GM19043 (cell line): ENCODE results near the gene TMC5.

ENCODE experiments used
- ATAC-seq: cut with Tn5 transposase; IDR thresholded peaks from one replicate; pipeline ENCODE4 v1.9.1; 2021; ENCODE audit warnings: low read depth; ENCODE audit not compliant: unreplicated experiment

Gene TMC5

GRCh38 chr16:19458722-19459379, 41.2 kb downstream of the TMC5 start:
- no peak for ATAC-seq

DNA sequence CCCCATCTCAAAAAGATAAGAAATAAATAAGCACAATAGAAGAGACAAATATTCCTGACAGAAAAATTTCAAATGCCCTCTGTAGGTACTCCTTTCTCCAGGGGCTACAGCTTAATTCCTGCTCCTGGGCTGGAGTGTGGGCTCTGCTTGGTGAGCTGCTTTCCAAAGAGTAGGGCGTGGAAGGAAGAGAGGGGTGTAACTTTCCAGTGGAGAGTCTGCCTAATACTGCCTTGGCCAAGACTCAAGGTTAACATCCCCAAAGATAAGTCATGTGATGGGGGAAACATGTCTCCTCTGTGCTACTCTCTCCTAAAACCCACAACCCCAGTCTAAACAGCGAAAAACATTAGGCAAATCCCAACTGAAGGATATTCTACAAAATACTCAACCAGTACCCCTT, 42.7 kb downstream of the TMC5 start:
- no peak for ATAC-seq

DNA sequence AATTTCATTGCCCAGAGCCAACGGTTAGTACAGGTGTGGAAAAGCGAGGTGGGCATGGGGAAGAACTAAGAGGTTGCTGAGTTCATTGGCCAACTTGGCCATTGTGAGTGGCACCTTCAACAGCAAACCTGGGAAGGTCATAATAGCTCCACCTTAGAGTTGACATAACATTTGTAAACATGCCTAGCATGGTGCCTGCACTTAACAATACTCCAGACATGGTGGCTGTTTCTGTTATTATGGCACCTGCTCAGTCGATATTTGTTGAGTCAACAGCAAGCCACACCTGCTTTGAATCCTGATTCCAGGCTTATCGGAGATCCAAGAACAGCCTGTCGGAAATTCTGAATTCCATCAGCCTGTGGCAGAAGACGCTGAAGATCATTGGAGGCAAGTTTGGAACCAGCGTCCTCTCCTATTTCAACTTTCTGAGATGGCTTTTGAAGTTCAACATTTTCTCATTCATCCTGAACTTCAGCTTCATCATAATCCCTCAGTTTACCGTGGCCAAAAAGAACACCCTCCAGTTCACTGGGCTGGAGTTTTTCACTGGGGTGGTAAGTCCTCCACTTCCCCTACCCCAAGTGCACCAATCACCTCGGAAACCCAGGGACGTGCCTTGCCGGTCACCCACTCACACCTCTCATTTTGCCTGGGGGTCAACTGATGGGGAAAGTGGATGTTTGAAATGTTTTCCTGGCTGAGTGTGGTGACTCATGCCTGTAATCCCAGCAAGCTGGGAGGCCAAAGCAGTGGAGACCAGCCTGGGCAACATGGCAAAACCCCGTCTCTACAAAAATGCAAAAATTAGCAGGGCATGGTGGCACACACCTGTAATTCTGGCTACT, 46.0 kb downstream of the TMC5 start:
- no peak for ATAC-seq

DNA sequence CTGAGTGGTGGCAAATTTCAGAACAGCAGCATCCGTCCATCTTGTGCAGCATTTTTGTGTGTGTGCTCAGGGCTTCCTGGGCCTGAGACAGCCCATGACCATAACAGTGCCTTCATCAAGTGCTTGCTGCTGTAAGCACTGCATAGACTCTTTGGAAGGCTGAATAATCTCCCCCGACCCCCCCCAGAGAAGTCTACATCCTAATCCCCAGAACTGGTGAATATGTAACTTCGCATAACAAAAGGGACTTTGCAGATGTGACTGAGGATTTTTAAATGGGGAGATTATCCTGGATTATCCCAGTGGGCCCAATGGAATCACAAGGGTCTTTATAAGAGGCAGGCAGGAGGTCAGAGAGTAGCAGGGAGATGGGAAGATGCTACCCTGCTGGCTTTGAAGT, 50.6 kb downstream of the TMC5 start:
- ATAC-seq, result no peak

DNA sequence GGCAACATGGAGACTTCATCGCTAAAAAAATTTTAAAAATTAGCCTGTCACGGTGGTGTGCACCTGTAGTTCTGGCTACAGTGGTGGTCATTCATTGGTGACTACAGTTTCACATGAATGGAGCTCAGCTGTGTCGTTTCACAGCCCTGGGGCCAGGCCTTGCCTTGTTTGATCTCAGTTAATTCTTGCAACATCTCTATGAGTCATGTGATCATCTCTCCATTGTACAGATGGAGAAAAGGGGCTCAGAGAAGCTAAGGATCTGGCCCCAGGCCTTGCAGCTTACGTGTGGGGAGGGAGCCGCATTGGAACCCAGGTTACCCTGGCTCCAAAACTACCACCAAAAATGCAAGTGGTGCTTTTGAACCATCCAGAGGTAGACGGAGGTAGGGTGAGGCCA, 54.8 kb downstream of the TMC5 start:
- ATAC-seq, result no peak

- no peak for ATAC-seq
Observed at GRCh38 chr16:19474617-19475016, 56.9 kb downstream of the TMC5 start.

- ATAC-seq, result no peak
Observed at GRCh38 chr16:19478505-19478904, 60.8 kb downstream of the TMC5 start.

DNA sequence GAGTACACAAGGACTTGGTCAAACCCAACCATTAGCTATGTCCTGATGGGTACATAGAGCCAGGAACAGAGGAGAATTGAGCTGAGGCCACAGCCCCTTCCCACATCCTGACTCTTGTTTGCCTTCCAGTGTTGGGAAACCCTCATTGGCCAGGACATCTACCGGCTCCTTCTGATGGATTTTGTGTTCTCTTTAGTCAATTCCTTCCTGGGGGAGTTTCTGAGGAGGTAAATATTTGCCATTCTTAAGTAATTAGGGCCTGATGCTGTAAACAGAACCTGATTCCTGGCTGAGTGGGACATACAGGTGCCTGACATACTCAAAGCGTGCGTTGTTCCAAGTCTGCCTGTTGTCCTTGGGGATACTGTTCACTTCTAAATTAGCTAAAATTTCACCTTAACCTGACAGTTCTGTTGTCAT, 61.6 kb downstream of the TMC5 start:
- no peak for ATAC-seq

GRCh38 chr16:19481296-19481695, 63.6 kb downstream of the TMC5 start:
- ATAC-seq, result no peak

- no peak for ATAC-seq
Observed at GRCh38 chr16:19481769-19482168, 64.1 kb downstream of the TMC5 start.

DNA sequence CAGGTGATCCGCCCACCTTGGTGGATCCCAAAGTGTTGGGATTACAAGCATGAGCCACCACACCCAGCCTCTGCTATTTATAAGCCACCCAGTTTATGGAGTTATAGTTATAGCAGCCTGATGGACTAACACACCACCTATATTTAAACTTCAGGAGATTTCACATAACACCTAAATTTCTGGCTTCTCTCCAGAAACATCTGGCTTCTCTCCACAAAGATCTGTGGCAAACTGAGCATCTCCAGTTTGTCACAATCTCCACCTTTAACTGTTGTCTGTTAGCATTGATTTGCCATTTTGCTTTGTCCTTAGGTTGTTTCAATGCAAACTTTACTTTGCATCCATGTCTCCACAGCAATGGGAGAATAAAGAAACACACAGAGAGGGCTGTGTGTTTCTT, 64.6 kb downstream of the TMC5 start:
- no peak for ATAC-seq

DNA sequence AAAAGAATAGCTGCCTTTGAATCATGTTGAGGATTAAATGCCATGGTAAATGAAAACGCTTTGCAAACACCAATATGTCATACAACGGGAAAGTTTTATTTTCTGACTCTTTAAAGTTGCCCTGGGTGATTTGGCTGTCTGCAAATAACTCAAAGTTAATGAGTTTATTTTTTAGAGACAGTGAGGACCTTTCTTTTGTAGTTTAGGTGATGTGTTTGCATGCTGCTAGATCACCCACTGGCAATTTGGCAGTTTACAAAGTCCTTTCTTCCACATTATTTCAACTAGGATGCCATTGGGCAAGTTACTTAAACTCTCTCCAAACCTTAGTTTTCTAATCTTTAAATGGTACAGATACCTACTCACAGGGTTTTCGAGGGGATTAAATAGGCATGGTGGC, 66.4 kb downstream of the TMC5 start:
- no peak for ATAC-seq

DNA sequence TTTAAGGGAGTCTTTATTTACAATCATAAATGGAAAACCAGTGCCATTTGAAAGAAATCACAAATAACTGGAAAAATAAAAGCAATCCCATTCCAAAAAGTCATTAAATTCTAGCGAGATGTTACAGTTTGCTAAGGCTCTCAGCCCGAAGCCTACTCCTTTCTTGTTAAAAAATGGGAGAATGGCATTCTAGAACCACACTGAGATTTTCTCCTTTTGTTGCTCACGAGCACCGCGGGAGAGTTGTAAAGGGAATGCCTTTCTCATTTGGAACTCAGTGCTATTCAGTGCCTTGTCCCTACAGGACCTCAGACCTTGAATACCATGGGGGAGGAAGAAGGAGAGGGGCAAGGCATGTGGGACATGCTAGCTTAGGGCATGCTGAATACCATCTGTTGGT, 67.9 kb downstream of the TMC5 start:
- no peak for ATAC-seq

DNA sequence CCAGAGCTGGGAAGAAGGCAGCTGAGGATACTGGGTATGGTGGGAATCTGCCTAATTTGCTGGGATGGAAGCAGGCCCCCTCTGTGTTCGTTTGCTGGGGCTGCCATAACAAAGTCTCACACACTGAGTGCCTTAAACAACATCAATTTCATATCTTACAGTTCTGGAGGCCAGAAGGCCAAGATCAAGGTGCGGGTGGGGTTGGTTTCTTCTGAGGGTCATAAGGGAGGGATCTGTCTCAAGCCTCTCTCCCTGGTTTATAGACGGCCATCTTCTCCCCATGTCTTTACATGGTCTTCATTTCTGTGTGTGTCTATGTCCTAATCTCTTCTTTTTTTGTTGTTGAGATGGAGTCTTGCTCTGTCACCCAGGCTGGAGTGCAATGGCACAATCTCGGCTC, 68.4 kb downstream of the TMC5 start:
- no peak for ATAC-seq

GRCh38 chr16:19486750-19487325, 69.2 kb downstream of the TMC5 start:
- no peak for ATAC-seq

DNA sequence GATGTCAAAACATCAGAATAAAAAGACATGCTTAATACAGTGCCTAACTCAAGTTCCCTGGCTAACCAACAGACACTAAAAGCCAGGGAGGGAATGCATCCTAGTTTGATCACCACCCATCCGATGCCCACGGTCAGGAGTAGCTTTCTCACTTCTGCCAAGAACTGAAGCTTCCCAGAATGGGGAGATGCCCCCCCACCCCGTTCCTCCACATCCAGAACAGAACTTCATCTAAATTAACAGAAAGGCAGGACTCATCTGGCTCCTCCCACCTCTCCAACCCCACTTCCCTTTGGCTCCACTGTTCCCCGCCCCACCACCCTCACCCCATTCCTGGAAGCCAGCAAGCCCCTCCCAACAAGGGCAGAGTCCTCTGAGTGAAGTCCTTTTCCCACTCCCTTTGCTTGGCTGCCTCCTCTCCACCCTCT, 70.5 kb downstream of the TMC5 start:
- no peak for ATAC-seq

DNA sequence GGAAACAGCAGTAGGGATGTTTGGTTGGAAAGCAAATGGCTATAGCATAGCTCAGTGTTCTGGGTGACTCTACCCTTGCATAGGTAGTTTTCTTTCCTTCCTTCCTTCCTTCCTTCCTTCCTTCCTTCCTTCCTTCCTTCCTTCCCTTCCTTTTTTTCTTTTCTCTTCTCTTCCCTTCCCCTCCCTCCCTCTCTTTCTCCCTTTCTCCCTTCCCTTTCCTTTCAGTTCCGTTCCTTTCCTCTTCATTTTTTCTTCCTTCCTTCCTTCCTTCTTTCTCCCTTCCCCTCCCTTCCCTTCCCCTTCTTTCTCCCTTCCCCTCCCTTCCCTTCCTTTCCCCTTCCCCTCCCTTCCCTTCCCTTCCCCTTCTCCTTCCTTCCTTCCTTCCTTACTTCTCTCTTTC, 72.9 kb downstream of the TMC5 start:
- ATAC-seq, result no peak

DNA sequence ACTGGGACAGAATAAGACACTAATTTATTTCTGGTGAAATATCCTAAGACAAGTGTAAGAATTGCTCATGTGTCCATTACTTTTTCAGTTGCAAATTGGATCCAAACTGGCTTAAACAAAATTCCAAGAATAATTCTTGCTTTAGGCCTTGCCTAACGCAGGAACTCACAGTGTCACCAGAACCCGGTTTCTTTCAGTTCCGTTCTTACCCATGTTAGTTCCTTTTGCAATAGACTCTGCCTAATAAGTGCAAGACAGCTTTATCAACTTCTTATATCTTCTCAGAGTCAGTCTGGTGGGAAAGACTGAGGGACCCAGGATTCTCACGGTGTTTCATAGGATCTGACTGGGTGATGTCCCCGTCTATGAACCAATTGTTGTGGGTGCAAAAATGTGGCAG, 79.5 kb downstream of the TMC5 start:
- ATAC-seq, result no peak

- no peak for ATAC-seq
Observed at GRCh38 chr16:19499006-19499405, 81.3 kb downstream of the TMC5 start.

GRCh38 chr16:19499481-19499880, 81.8 kb downstream of the TMC5 start:
- ATAC-seq, result no peak

GRCh38 chr16:19502395-19503131, 84.9 kb downstream of the TMC5 start:
- no peak for ATAC-seq
